ENCODE results near the gene RNASE13.

Gene RNASE13

DNA sequence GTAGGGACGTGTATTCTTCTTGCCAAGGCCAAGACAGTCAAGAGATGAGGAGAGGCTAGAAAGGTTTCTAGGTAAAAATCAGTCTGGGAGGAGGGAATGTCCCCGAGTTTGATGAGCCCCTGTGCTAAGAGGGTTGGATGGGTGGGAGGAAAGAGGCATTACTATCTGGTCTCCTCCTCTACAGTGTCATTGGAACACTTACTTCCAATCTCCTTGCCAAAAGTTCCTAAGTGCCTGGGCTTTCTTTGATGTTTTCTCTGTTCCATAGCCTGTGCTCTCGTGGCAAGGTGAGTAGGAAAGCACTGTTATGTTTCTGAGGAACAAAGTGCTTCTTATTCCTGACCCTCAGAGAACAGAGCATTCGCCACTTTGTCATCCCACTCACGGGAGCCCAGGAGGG is at the start of gene RNASE13:
TSS of gene RNASE13 (minus strand) at position 101 of the 400 bp plus-strand sequence. CDS start 519 bp downstream, outside the sequence.
- TF ChIP-seq, protein P1, sequence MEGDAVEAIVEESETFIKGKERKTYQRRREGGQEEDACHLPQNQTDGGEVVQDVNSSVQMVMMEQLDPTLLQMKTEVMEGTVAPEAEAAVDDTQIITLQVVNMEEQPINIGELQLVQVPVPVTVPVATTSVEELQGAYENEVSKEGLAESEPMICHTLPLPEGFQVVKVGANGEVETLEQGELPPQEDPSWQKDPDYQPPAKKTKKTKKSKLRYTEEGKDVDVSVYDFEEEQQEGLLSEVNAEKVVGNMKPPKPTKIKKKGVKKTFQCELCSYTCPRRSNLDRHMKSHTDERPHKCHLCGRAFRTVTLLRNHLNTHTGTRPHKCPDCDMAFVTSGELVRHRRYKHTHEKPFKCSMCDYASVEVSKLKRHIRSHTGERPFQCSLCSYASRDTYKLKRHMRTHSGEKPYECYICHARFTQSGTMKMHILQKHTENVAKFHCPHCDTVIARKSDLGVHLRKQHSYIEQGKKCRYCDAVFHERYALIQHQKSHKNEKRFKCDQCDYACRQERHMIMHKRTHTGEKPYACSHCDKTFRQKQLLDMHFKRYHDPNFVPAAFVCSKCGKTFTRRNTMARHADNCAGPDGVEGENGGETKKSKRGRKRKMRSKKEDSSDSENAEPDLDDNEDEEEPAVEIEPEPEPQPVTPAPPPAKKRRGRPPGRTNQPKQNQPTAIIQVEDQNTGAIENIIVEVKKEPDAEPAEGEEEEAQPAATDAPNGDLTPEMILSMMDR (IDR thresholded peaks at IDR 0.05; ENCODE audit: low read depth, low read length), result no peak
- DNase-seq (ENCODE audit: low read depth in 2 of 2), result no peak
- H3K4me3 ChIP-seq (replicated peaks in 1 of 2; ENCODE audit: low read depth in 2 of 2, low read length in 2 of 2), result no peak within 1 kb of the TSS

- TF ChIP-seq, protein P1 (IDR thresholded peaks at IDR 0.05; ENCODE audit: low read depth, low read length), result no peak
- DNase-seq (ENCODE audit: low read depth in 2 of 2), result no peak
- no peak overlapping the region for H3K4me3 ChIP-seq (replicated peaks in 1 of 2; ENCODE audit: low read depth in 2 of 2, low read length in 2 of 2)
These were observed 49.8 kb upstream of the RNASE13 start for GRCh38 chr14:21084396-21084795.

DNA sequence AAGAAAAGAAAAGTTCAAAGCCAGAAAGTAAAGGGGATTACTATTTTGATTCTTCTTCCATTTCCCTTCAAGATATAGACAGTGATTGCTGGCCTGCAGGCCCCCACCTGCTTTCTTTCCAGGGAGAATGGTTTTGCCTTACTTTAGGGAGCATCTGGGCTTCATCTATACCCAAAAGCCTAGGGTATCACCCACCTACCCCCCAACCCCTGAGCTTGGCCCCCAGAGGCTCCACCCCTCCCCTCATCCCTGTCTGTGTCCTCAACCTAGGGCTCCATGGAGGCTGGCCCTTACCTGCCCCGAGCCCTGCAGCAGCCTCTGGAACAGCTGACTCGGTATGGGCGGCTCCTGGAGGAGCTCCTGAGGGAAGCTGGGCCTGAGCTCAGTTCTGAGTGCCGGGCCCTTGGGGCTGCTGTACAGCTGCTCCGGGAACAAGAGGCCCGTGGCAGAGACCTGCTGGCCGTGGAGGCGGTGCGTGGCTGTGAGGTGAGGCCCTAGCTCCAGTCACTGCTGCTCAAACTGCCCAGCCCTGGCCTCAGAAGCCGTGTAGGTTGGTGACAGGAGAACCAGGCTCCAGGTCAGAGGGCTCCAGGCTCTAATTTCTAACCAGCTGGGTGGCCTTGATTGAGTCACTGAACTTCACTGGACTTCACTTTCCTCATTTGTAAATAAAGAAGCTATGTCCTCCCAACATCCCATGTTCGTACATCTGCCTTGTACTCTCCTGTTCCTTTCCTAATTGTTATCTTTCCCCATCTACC is 49.1 kb upstream of the RNASE13 start:
- no peak overlapping the region for H3K4me3 ChIP-seq (replicated peaks in 1 of 2; ENCODE audit: low read depth in 2 of 2, low read length in 2 of 2)
- TF ChIP-seq, protein P1 (IDR thresholded peaks at IDR 0.05; ENCODE audit: low read depth, low read length), result no peak
- DNase-seq (ENCODE audit: low read depth in 2 of 2), result no peak

DNA sequence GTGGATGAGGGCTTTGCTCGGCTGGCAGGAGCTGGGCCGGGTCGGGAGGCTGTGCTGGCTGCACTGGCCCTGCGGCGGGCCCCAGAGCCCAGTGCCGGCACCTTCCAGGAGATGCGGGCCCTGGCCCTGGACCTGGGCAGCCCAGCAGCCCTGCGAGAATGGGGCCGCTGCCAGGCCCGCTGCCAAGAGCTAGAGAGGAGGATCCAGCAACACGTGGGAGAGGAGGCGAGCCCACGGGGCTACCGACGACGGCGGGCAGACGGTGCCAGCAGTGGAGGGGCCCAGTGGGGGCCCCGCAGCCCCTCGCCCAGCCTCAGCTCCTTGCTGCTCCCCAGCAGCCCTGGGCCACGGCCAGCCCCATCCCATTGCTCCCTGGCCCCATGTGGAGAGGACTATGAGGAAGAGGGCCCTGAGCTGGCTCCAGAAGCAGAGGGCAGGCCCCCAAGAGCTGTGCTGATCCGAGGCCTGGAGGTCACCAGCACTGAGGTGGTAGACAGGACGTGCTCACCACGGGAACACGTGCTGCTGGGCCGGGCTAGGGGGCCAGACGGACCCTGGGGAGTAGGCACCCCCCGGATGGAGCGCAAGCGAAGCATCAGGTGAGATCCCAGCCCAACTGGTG is 47.0 kb upstream of the RNASE13 start:
- TF ChIP-seq, protein P1 (IDR thresholded peaks at IDR 0.05; ENCODE audit: low read depth, low read length), result no peak
- no peak overlapping the region for H3K4me3 ChIP-seq (replicated peaks in 1 of 2; ENCODE audit: low read depth in 2 of 2, low read length in 2 of 2)

DNA sequence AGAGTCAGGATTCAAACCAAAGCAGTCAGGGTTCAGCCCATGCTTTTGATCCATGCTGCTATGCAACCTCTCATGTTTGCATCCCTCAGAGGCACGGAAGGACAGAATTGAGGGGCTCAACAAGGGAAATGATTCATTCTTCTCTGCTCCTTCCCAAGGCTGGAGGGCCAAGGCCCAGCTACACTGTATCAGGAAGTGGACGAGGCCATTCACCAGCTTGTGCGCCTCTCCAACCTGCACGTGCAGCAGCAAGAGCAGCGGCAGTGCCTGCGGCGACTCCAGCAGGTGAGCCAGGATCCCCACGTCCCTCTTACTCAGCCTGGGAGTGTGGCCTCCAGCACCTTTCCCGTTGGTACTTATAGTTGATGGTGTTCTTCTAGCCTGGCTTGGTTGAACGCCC is 44.1 kb upstream of the RNASE13 start:
- no peak for DNase-seq (ENCODE audit: low read depth in 2 of 2)
- TF ChIP-seq, protein P1 (IDR thresholded peaks at IDR 0.05; ENCODE audit: low read depth, low read length), result no peak
- no peak overlapping the region for H3K4me3 ChIP-seq (replicated peaks in 1 of 2; ENCODE audit: low read depth in 2 of 2, low read length in 2 of 2)

More for the DNA sequence above, 47.0 kb upstream of the RNASE13 start:
- no peak for DNase-seq (ENCODE audit: low read depth in 2 of 2)

DNA sequence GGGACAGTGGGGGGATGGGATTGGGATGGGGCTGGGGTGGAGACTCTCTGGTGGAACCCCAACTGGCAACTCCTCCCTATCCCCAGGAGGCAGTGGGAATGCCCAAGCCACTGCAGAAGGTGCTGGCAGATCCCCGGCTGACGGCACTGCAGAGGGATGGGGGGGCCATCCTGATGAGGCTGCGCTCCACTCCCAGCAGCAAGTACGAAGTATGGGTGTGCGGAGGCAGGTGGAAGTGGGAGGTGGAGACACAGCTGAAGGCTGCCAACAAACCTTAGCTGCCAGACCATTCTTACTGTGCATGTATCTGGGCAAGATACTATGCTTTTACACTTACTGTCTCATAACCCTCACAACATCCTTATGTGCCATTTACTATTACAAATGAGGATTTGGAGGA is 43.7 kb upstream of the RNASE13 start:
- TF ChIP-seq, protein P1 (IDR thresholded peaks at IDR 0.05; ENCODE audit: low read depth, low read length), result no peak
- no peak for DNase-seq (ENCODE audit: low read depth in 2 of 2)

More for the DNA sequence above, 43.7 kb upstream of the RNASE13 start:
- no peak overlapping the region for H3K4me3 ChIP-seq (replicated peaks in 1 of 2; ENCODE audit: low read depth in 2 of 2, low read length in 2 of 2)
